Measurements from ENCODE around the gene MINDY2.
"Not testable (repeated sequence)": the region's sequence is repeated elsewhere in the genome, so short reads cannot be mapped to it uniquely, and the experiment has no call there.

Gene MINDY2

DNA sequence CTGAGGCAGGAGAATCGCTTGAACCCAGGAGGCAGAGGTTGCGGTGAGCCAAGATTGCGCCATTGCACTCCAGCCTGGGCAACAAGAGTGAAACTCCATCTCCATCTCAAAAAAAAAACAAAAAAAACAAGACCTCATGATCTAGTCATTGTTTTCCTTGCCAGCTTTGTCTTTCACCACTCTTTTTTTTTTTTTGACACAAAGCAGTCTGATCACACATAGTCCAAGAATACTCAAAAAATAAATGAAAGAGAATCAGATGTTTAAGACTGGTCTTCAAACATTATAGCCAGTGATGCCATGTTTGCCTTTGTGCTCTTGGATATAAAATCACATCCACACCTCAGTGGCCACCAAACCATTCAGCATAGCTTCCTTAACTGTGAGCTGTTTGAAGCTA is 15.8 kb upstream of the MINDY2 start:
- DNase-seq = no peak

DNA sequence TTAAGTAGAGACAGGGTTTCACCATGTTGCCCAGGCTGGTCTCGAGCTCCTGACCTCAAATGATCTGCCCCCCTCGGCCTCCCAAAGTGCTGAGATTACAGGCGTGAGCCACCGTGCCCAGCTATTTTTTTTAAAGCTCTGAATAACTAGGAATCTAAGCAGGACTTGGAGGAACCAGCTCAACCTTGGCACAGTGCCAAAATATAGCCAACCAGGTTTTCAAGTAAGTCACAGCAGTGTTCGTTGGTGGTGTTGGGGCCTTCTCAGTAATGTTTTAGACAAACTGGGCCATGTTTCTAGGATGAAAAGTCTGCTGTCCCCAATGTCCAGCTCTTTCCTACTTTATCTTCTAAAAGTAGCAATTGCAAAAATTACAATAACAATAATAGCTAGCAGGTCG is 15.1 kb upstream of the MINDY2 start:
- peak in 1 of 2 experiments; percentile 34 for DNase-seq

DNA sequence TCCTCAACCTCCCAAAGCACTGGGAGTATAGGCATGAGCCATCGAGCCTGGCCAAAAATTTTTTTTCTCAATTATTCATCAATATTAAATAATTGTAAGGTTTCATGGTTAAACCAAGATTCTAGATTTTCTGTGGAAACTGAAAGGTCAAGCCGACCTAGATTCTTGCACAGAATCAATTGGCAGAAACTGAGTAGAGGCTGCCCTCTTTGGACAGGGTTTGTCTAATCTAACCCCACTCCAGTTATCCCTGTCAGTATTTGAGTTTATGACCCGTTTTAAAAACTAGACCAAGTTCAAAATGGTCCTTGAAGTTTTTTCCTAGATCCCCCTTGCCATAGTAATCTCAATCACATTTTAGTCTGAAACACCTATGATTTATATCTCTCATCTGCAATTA is 13.0 kb upstream of the MINDY2 start:
- DNase-seq = peak in 1 of 2 experiments; percentile 45

DNA sequence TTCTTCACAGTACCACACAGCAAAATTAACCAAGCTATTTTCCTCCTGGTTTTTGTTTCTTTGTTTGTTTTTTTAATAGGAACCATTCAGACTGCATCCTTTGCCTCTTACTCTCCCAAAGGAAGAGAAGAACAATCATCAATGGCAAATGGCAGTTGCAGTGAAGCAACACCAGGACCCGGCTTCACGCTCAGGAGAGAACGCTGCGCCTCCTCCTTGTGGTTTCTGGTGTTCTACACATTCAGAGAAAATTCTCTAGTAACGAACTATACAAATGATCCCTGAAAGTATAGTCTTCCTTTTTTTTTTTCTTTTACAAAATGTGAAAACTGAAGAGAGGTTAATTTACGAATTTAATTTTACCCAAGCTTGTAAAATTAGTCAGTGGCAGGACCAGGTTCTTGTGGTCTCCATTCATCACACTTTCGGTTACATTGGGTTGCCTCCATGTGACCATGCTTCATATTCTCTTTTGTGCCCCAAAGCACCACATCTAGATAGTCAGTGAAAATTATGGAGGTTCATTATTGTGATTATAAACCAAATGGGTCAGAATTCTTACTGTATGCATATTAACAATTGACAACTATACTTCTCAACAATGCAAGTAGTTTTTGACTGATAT is 10.6 kb upstream of the MINDY2 start:
- DNase-seq = peak in 1 of 2 experiments; percentile 8

DNA sequence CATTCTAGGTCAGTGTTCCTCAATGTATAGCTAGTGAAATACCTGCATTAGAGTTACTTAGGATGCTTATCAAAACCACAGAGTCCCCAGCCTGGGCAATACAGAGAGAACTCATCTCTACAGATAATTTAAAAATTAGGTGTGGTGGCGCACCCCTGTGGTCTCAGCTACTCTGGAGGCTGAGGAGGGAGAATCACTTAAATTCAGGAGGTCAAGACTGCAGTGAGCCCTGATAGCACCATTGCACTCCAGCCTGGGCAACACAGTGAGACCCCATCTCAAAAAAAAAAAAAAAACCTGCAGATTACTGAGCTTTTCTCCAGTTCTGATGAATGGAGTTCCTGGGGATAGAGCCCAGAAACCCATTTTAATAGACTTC is 10.1 kb upstream of the MINDY2 start:
- peak in 1 of 2 experiments; percentile 19 for DNase-seq

DNA sequence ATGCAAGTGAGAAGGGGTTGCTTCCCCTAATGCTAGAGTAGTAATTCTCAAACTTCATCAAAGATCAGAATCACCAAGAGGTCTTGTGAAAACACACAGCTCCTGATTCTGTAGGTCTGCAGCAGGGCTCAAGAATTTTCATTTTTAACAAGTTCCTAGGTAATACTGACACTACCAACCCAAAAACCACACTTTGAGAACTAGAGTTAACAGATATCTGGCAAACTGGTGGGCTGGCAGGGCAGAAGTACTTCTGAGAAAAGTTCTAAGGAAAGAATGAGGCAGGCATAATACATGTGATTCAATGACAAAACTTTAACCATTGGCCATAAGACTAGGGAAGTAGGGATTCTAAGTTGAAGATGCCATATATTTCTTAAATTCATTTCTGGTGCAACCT is 8.8 kb upstream of the MINDY2 start:
- peak in 1 of 2 experiments; percentile 39 for DNase-seq

DNA sequence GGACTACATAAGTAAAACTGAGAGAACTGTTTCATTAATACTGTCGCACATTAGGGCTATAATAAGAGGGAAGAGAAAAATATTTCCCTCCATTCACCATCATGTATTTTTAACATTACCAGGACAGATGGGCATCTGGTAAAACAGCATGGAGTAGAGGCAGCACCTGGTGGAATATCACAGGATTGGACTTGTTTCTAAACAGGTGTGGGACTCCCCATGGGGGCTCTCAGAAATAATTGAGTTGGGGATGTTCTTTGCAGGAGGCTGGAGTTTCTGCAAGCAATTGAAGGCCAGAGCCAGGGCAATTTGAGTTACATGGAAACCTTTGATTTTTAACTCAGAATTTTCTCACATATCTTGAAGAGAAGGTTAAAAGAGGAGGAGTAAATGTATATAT is 8.4 kb upstream of the MINDY2 start:
- peak; percentile 91 to 92 for DNase-seq

DNA sequence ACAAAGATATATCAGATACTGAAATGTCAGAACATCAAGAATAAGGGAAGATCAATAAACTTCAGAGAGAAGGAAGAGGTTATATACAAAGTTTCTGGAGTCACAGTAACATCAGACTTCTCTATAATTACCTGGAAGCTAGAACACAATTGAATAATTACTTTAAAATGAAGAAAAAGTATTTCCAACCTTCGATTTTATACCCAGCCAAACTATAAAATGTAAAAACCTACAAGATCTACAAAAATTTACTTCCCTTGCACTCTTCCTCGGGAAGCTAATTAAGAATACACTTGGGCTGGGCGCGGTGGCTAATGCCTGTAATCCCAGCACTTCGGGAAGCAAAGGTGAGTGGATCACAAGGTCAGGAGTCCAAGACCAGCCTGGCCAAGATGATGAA is 6.6 kb upstream of the MINDY2 start:
- no peak for DNase-seq

DNA sequence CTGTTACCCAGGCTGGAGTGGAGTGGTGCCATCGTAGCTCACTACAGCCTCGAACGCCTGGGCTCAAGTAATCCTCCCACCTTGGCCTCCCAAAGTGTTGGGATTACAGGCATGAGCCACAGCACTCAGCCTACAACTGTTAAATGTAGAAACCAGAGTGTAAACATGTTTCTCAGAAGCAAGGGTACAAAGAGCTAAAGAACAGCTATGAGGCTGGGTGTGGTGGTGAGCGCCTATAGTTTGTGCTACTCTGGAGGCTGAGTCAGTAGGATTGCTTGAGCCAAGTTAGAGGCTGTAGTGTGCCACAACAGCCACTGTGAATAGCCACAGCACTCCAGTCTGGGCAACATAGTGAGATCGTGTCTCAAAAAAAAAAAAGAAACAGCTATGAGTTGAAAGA is 4.8 kb upstream of the MINDY2 start:
- no peak for DNase-seq

DNA sequence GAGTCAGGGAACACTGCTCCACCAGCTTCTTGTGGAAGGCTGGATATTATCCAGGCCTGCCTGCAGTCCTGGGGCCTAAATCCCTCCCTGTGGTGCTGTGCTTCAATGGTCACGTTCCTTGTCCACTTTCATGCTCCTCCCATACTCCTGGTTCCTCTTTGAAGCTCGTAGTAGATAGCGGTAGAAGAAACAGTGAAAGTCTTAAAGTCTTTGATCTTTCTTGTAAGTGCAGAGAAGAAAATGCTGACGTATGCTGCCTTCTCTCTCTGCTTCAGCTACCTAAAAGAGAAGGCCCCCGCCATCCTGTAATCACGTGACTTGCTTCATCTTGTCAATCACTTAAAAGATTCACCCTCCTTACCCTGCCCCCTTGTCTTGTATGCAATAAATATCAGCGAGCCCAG is 2.5 kb upstream of the MINDY2 start:
- not testable (repeated sequence) for DNase-seq

DNA sequence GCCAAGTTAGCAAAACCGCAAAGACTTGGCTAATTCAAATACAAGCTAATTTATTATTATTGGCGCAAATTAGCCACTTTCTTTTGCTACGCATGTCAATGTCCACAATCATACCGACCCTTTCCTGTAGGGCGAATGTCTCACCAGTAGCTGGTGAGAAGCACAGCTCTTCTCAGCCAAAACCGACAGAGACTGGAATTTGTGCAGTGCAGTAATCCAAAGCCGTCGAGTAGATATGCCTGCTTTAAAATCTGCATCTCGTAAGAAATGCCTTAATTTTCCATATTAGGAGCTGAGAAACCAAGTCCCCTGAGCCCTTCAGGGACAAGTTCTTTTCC is 614 bp upstream of the MINDY2 start:
- no peak for DNase-seq

DNA sequence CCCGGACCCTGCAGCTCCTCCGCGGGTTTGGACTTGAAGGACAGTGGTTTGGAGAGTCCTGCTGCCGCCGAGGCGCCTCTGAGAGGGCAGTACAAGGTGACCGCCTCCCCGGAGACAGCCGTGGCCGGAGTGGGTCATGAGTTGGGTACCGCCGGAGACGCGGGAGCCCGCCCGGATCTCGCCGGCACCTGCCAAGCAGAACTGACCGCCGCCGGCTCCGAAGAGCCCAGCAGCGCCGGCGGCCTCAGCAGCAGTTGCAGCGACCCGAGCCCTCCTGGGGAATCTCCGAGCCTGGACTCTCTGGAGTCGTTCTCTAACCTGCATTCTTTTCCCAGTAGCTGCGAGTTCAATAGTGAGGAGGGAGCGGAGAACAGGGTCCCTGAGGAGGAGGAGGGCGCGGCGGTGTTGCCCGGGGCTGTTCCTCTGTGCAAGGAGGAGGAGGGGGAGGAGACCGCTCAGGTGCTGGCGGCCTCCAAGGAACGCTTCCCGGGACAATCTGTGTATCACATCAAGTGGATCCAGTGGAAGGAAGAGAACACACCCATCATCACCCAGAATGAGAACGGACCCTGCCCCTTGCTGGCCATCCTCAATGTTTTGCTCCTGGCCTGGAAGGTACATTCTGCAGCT is 634 bp downstream of the MINDY2 start:
- DNase-seq = peak; percentile 63 to 80

DNA sequence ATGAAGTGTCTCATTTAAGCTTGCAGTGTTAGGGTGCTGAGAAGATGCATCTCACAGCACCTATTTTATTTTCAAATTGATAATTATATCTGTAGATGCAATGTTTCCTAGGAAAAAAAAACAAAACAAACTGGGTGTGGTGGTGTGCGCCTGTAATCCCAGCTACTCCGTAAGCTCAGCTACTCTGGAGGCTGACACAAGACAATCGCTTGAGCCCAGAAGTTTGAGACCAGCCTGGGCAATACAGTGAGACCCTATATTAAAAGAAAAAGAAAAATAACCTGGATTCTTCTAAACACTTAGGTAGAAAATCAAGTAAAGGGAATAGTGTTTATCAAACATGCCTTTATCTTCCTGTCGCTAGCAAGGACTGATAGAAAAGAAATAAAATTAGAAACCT is 1.9 kb downstream of the MINDY2 start:
- DNase-seq = no peak

DNA sequence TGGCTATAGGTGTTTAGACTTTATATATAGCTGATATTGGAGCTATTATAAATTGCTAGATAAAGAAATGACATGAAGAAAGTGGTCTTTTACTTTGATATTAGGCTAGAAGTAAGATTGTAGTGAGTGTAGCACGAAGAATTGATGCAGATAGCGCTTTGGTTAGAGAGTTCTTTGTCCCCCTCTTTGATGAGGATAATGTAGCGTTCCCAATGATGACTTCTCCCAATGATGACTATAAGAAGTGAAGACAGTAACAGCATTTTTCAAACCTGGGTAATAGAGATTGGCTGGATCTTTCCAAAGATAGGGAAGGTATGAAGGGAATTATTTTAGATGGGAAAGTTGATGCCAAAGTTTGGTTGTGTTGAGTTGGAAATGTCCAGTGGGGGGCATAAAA is 4.3 kb downstream of the MINDY2 start:
- DNase-seq = no peak

DNA sequence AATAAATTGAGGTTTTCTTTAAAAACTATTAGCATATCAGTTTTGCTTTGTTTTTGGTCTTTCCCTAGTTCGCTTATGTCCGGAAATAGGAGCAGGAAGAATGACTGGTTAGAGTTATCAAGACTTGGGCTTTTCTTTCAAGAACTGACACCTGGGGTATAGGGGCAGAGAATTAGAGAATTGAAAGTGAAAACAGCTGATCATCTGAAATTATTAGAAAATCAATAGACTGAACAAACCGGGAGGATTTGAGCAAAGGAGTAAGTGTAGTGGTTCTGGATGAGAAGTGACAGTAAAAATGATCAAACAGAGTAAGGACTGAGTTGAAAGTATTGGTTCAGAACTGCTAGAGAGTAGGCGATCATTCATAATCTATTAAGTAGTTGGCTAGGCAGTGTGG is 6.0 kb downstream of the MINDY2 start:
- DNase-seq = no peak

DNA sequence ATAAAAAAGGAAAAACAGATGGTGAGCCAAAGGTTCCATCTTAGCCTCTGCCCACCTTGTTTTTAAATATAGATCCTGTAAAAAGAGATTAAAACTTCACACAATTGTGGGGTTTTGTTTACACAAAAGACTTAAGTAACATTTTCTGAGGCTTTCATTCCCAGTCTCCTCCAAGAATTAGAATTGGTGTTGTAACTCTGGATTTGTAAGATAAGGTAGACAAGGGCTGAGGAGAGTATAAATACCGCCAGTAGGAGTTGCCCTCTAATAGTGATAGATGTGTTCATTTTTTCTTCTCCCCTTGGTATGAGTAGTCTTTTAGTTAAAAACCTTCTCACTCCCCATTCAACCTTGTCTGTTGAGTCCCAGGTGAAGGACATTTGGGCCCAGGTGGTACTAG is 8.5 kb downstream of the MINDY2 start:
- no peak for DNase-seq

DNA sequence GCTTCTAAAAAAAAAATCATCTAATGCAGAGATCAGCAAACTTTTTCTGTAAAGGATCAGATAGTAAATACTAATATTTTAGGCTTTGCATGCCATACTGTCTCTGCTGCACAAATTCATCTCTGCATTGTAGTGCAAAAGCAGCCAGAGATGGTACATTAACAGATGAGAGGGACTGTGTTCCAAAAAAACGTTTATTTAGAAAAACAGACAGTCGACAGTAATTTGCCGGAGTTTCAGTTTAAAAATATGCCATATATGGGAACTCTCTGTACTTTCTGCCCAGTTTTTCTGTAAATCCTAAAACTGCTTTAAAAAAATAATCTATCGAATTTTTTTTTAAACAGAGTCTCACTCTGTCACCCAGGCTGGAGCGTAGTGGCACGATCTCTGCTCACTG is 14.3 kb downstream of the MINDY2 start:
- no peak for DNase-seq

DNA sequence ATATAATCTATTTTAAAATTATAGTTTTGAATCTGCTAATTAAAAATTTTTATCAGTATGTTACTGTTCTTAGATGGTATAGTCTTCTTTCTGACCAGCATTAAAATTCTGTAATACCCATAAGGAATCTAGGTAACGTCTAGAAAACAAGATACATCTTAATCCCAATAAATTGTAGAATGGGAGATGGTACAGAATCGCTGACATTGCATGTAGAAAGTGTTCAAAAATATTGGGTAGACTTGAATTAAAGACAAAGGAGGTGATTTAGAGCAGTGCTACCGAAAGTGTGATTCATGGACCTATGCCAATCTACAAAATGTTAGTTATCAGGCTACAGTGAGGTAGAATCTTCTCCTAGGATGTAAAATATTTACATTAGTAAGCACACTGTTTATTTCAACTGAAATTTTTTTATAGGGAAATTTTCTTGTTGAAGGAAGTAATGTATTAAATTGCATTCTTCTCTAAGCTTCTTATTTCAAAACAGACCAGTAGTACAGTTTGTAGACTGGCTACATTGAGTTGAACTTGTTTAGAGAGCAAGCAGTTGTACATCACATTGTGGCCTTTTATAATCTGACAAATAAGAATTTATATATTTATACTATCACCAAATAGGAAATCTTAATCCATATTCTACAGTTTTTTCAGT is 17.1 kb downstream of the MINDY2 start:
- DNase-seq = no peak

DNA sequence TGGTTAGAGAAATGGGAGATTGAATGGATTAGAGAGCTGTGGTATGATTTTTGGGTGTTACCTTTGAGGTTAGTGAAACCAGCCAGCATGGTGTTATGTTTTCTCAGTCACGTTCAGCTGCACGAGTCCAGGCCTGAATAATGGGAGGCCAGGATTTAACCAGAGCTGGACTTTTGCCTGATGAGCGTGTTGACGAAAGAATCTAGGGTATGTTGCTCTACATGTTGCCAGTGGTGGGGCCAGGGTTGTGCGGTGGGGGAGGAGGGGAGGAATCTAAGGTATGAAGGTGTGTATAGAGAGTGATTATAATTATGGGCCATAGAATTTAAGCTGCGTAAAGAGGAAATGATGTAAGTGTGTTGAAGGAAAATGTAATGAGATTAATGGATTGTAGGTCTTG is 22.8 kb downstream of the MINDY2 start:
- DNase-seq = no peak

DNA sequence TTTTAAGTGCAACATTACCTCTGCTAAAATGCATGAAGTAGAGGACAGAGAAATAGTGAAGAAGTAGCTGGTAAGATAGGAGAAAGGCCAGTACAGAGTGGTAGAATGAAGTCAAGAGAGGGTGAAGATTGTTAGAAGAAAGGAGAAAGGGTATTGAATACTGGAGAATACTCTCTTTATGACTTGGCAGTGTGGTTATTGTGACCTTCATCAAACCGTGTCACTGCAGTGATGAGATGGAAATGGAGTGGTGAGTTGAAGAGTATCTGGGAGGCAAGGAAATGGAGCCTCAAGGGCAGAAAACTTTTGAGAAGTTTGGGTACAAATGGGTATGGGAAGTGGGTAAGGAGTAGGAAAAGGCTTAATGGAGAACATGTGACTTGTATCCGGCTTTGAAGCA is 24.7 kb downstream of the MINDY2 start:
- no peak for DNase-seq

DNA sequence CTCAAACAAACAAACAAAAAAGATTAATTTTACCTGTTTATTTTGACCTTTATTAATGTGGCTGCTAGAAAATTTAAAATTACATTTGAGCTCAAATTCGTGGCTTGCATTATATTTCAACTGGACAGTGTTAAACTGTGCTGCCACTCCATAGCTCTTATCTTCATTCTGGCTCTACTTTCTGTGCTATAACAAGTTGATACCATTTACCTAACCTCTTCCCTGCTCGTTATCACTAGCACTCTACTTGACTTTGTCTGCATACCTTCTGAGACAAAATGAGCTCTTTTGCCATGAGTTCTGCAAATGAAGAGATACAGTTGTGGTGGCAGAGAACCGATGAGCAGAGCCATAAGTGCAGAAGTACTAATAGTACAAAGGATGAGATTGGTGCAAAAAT is 26.4 kb downstream of the MINDY2 start:
- no peak for DNase-seq

DNA sequence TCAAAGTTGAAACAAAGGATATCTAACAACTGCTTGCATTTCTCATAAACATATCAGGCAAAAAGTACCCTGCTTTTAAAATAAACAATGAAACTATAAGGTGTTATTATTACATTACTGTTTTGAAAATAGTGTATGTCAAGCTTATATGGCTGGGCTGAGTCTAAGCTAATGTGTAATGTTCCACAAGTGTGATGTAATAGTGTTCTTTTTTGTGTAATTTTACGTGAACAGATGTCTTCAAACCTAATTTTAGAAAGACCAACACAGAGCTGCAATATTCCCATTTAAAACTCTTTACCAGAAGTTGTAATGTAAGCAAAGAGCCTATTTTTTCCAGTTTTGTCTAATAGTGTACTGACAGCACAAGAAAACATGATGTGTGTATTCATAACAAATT is 34.0 kb downstream of the MINDY2 start:
- no peak for DNase-seq

DNA sequence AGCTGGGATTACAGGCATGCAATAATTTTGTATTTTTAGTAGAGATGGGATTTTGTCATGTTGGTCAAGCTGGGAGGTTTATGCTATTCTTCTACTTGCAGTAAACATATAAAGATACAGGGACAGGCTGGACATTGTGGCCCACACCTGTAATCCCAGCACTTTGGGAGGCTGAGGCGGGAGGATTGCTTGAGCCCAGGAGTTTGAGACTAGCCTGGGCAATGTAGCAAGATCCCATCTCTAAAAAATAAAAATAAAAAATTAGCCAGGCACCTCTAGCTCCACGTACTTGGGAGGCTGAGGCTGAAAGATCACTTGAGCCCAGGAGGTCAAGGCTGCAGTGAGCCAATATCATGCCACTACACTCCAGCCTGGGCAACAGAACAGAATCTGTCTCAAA is 52.2 kb downstream of the MINDY2 start:
- not testable (repeated sequence) for DNase-seq

DNA sequence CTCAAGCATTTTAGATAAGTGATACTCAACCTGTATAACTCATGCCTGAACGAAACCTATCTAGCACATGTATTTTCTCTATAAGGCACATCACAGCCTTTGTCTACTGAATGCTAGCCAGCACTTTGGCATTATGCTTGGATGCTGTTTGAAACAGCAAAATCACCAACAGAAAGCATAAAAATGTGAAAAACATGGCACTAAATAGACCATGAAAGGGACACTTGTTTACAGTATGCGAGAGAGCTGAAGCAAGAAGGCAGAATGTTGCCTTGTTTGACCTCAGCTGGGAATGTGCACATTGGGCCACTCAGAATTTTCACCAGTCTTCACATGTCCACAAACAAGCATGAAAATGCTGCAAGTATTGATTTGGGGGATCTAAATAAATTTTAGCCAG is 59.5 kb downstream of the MINDY2 start:
- DNase-seq = no peak

Measured in NCI-H524 (cell line).